Stomach (tissue), 9 donors: ENCODE results near the gene RAB13. TPM values are rescaled to one million over a fixed set of nuclear protein-coding genes. Genes with fewer than 3 reads are reported as not detected.
A peak's percentile ranks its signal among the peaks of the same experiment; 100 is the strongest.
"Not testable (repeated sequence)": the region's sequence is repeated elsewhere in the genome, so short reads cannot be mapped to it uniquely, and the experiment has no call there.

ENCODE experiments used
- DNase-seq, 2 donors: peaks; one replicate each; pipeline versions ENCODE4 v3.0.0 to v3.0.0-alpha.2; 2013 to 2019
- H3K27ac ChIP-seq, 5 donors: fragments of 200-600 bp in 4 of 5; sonication (generic) in 4 of 5; one replicate each; pipeline ENCODE4 v1.5.1; 2013 to 2019; ENCODE audit warnings: mild to moderate bottlenecking in 1 of 5, moderate library complexity in 1 of 5
- H3K27me3 ChIP-seq, 3 donors: fragments of 200-600 bp; sonication (generic); one replicate each; pipeline ENCODE4 v1.5.1; 2017 to 2019; ENCODE audit warnings: mixed run types in 1 of 3
- H3K36me3 ChIP-seq, 4 donors: fragments of 200-600 bp; sonication (generic); 1 replicate in 3 of 4; 2 replicates in 1 of 4; pipeline ENCODE4 v1.5.1; 2016 to 2019
- H3K4me1 ChIP-seq, 4 donors: fragments of 200-600 bp; sonication (generic); one replicate each; pipeline ENCODE4 v1.5.1; 2016 to 2019
- H3K4me3 ChIP-seq, 4 donors: fragments of 200-600 bp; sonication (generic) in 3 of 4; one replicate each; pipeline ENCODE4 v1.5.1; 2016 to 2019; ENCODE audit warnings: mild to moderate bottlenecking in 1 of 4
- H3K9me3 ChIP-seq, 4 donors: fragments of 200-600 bp; sonication (generic); one replicate each; pipeline ENCODE4 v1.5.1; 2016 to 2019
- CTCF ChIP-seq, 7 experiments: fragments of 450-650 bp in 4 of 7; fragments of 200-600 bp in 3 of 7; sonication (generic) in 3 of 7; IDR thresholded peaks; one replicate each; pipeline ENCODE4 v1.5.1; 2016 to 2019; ENCODE audit warnings: antibody characterized with exemption in 7 of 7, control low read depth in 2 of 7, mild to moderate bottlenecking in 1 of 7
- EP300 ChIP-seq: sonication (generic); formaldehyde crosslinking; IDR thresholded peaks from one replicate; pipeline ENCODE4 v1.6.1; 2017; ENCODE audit warnings: antibody characterized with exemption
- POLR2A ChIP-seq, 4 donors: fragments of 450-650 bp; IDR thresholded peaks; one replicate each; pipeline ENCODE4 v1.6.1; 2016; ENCODE audit warnings: antibody characterized with exemption in 4 of 4, control low read depth in 2 of 4, mild to moderate bottlenecking in 1 of 4, moderate library complexity in 1 of 4
- POLR2AphosphoS5 ChIP-seq, 3 donors: sonication (generic); formaldehyde crosslinking; IDR thresholded peaks; one replicate each; pipeline ENCODE4 v1.6.1; 2016; ENCODE audit warnings: antibody characterized with exemption in 3 of 3
- WGBS, 5 donors: extraction: QIAGEN DNeasy Blood & Tissue Kit in 3 of 5; methylation state at CpG; one replicate each; pipeline versions ENCODE4 v1.1.5 to v1.1.7; 2013 to 2018; 5-methylcytosine and 5-hydroxymethylcytosine counted together
- intact Hi-C: fragments of 100-400 bp; cut with DNase I; formaldehyde crosslinking; loops from one replicate; pipeline ENCODE4 v1.15.1; 2023; ENCODE audit warnings: low total_unique reads
- polyA plus RNA-seq, 3 donors: library from polyadenylated mRNA; stranded (reverse); fragments of 200-250 nt; gene quantifications; one replicate each; pipeline ENCODE4 v1.2.3, GENCODE V29; 2013
- total RNA-seq, 5 donors: library from RNA; depleted of rRNA; stranded (reverse); fragments of >200 nt; gene quantifications; one replicate each; pipeline versions ENCODE4 v1.1.0 to v1.2.3, GENCODE V29; 2014 to 2016
- donor health status: healthy with polysubstance abuse.
- donor health status: Bipolar disorder and iron deficiency.
- donor health status: healthy.

RAB13 gene
- total and polyA plus RNA-seq, 8 donors: 35.5 to 730 (median 73.3) TPM

GRCh38 chr1:153990468-153991150 is 4.5 kb upstream of the RAB13 start, which contains the start of gene RPS27:
RPS27 (plus strand) TSS chr1:153990762; CDS start chr1:153990797, 35 bp downstream.
- TF ChIP-seq CTCF (IDR thresholded peaks at IDR 0.05) (no peak), POLR2A (IDR thresholded peaks at IDR 0.05) (peak in 2 of 4 donors; percentile 92 to 96), EP300 (peak; percentile 58), POLR2AphosphoS5 (IDR thresholded peaks at IDR 0.05) (peak; percentile 100)
- 0 to 1% (median 0%) methylated on average over 24 to 36 of the region's 36 CpGs for WGBS, 5 donors
- intact Hi-C loops: no loop called here

GRCh38 chr1:153987621-153988020 is 1.5 kb upstream of the RAB13 start:
- Histone ChIP-seq H3K27me3 (no peaks in the 10 kb centered on the region), H3K9me3 (no peaks in the 10 kb centered on the region), H3K4me1 (peaks cover 29 to 55% (median 47%) of the 10 kb centered on the region in 4 donors), H3K27ac (peak overlapping the region in 4 of 5 donors; percentile 80 to 93 (median 88)), H3K4me3 (no peak overlapping the region), H3K36me3 (peaks cover 4 to 24% (median 17%) of the 10 kb centered on the region in 4 donors)
- DNase-seq: no peak
- intact Hi-C loops: loop anchor here (5.0 kb wide), 1 partner anchor 190 kb away; no protein-coding TSS in a partner anchor
- 84 to 91% (median 85%) methylated on average over 8 of the region's 8 CpGs for WGBS, 5 donors
- TF ChIP-seq POLR2AphosphoS5 (IDR thresholded peaks at IDR 0.05) (no peak), EP300 (no peak), POLR2A (IDR thresholded peaks at IDR 0.05) (no peak), CTCF (IDR thresholded peaks at IDR 0.05) (no peak)

More at GRCh38 chr1:153990468-153991150, 4.5 kb upstream of the RAB13 start, which contains the start of gene RPS27:
- Histone ChIP-seq H3K27me3 (no peaks in the 10 kb centered on the region), H3K4me1 (peaks cover 23 to 63% (median 42%) of the 10 kb centered on the region in 4 donors), H3K27ac (peak within 1 kb of the TSS; percentile 93 to 98 (median 97)), H3K36me3 (peaks cover 24 to 40% (median 39%) of the 10 kb centered on the region in 4 donors), H3K9me3 (no peaks in the 10 kb centered on the region), H3K4me3 (peak within 1 kb of the TSS; percentile 76 to 97 (median 88))
- DNase-seq: peak; percentile 90 to 99

- TF ChIP-seq EP300 (no peak), POLR2AphosphoS5 (IDR thresholded peaks at IDR 0.05) (peak in 1 of 3 donors; percentile 57), CTCF (IDR thresholded peaks at IDR 0.05) (no peak), POLR2A (IDR thresholded peaks at IDR 0.05) (no peak)
- Histone ChIP-seq H3K4me3 (peak overlapping the region; percentile 47 to 71 (median 56)), H3K36me3 (peaks cover 8 to 35% (median 28%) of the 10 kb centered on the region in 4 donors), H3K27ac (peak overlapping the region; percentile 80 to 94 (median 89)), H3K9me3 (no peaks in the 10 kb centered on the region), H3K4me1 (peaks cover 15 to 41% (median 33%) of the 10 kb centered on the region in 4 donors), H3K27me3 (no peaks in the 10 kb centered on the region)
- WGBS, 5 donors: 7 to 16% (median 10%) methylated on average over 7 of the region's 7 CpGs
- intact Hi-C loops: loop anchor here (5.0 kb wide), 1 partner anchor 188 kb away; no protein-coding TSS in a partner anchor
- peak in 1 of 2 donors; percentile 65 for DNase-seq
Observed at GRCh38 chr1:153985341-153985912, 712 bp downstream of the RAB13 start.

- peaks cover 8 to 40% (median 31%) of the 10 kb centered on the region in 4 donors for H3K36me3 ChIP-seq
- peak in 1 of 2 donors; percentile 53 for DNase-seq
- H3K27ac ChIP-seq: peak overlapping the region in 4 of 5 donors; percentile 80 to 93 (median 88)
- H3K4me3 ChIP-seq: peak overlapping the region in 3 of 4 donors; percentile 47 to 71 (median 55)
- intact Hi-C loops: no loop called here
- peaks cover 11 to 33% (median 27%) of the 10 kb centered on the region in 4 donors for H3K4me1 ChIP-seq
- WGBS, 5 donors: 65 to 72% (median 68%) methylated on average over 6 of the region's 6 CpGs
- TF ChIP-seq CTCF (IDR thresholded peaks at IDR 0.05): no peak
- no peaks in the 10 kb centered on the region for H3K9me3 ChIP-seq
- no peaks in the 10 kb centered on the region for H3K27me3 ChIP-seq
Observed at GRCh38 chr1:153984123-153984894, 1.8 kb downstream of the RAB13 start.

- peaks cover 8 to 45% (median 34%) of the 10 kb centered on the region in 4 donors for H3K36me3 ChIP-seq
- 85 to 93% (median 86%) methylated on average over 2 of the region's 2 CpGs for WGBS, 5 donors
- H3K4me1 ChIP-seq: peaks cover 17 to 44% (median 39%) of the 10 kb centered on the region in 4 donors
- intact Hi-C loops, DNase-seq, H3K27me3 ChIP-seq, H3K9me3 ChIP-seq, H3K27ac ChIP-seq, H3K4me3 ChIP-seq: not testable (repeated sequence)
Observed at GRCh38 chr1:153981735-153982134, 4.4 kb downstream of the RAB13 start.

- H3K36me3 ChIP-seq: peaks cover 25 to 65% (median 56%) of the 10 kb centered on the region in 4 donors
Observed at GRCh38 chr1:153979091-153979490, 7.0 kb downstream of the RAB13 start.

More at GRCh38 chr1:153979091-153979490, 7.0 kb downstream of the RAB13 start:
- H3K4me3 ChIP-seq, H3K27me3 ChIP-seq, DNase-seq, H3K9me3 ChIP-seq, intact Hi-C loops: not testable (repeated sequence)
- H3K4me1 ChIP-seq: peaks cover 15 to 49% (median 36%) of the 10 kb centered on the region in 4 donors
- 88 to 95% (median 93%) methylated on average over 12 of the region's 12 CpGs for WGBS, 5 donors
- peak overlapping the region in 1 of 5 donors; percentile 94 for H3K27ac ChIP-seq
